ENCODE data around the gene MYBBP1A.
A peak's percentile ranks its signal among the peaks of the same experiment; 100 is the strongest.
"Not testable (repeated sequence)": the region's sequence is repeated elsewhere in the genome, so short reads cannot be mapped to it uniquely, and the experiment has no call there.

Gene MYBBP1A

GRCh38 chr17:4588391-4588790 is 33.2 kb upstream of the MYBBP1A start:
- no peak for DNase-seq

- no peak for DNase-seq
Observed at GRCh38 chr17:4587803-4588202, 32.6 kb upstream of the MYBBP1A start.

GRCh38 chr17:4587195-4587594 is 32.0 kb upstream of the MYBBP1A start:
- no peak for DNase-seq

- no peak for DNase-seq
Observed at GRCh38 chr17:4586043-4586442, 30.9 kb upstream of the MYBBP1A start.

GRCh38 chr17:4585638-4585994 is 30.4 kb upstream of the MYBBP1A start:
- no peak for DNase-seq

- no peak for DNase-seq
Observed at GRCh38 chr17:4584917-4585637, 29.9 kb upstream of the MYBBP1A start.

- DNase-seq, result peak; percentile 22
Observed at GRCh38 chr17:4584101-4584916, 29.1 kb upstream of the MYBBP1A start, which contains the start of gene SMTNL2. Gene SMTNL2, plus strand, starts transcription at chr17:4584529. Its CDS starts 77 bp downstream, at chr17:4584606.

GRCh38 chr17:4583782-4584100 is 28.6 kb upstream of the MYBBP1A start:
- peak; percentile 9 for DNase-seq

GRCh38 chr17:4583206-4583605 is 28.0 kb upstream of the MYBBP1A start:
- DNase-seq, result no peak

GRCh38 chr17:4582691-4583090 is 27.5 kb upstream of the MYBBP1A start:
- DNase-seq, result no peak

GRCh38 chr17:4582101-4582501 is 26.9 kb upstream of the MYBBP1A start:
- DNase-seq, result no peak

- no peak for DNase-seq
Observed at GRCh38 chr17:4580291-4580690, 25.1 kb upstream of the MYBBP1A start.

- no peak for DNase-seq
Observed at GRCh38 chr17:4579678-4580077, 24.5 kb upstream of the MYBBP1A start.

- not testable (repeated sequence) for DNase-seq
Observed at GRCh38 chr17:4578349-4578748, 23.2 kb upstream of the MYBBP1A start.

- DNase-seq, result no peak
Observed at GRCh38 chr17:4577386-4577993, 22.3 kb upstream of the MYBBP1A start.

GRCh38 chr17:4576729-4577322 is 21.6 kb upstream of the MYBBP1A start:
- DNase-seq, result no peak

GRCh38 chr17:4576161-4576558 is 21.0 kb upstream of the MYBBP1A start:
- no peak for DNase-seq

GRCh38 chr17:4574448-4575045 is 19.4 kb upstream of the MYBBP1A start:
- no peak for DNase-seq

- peak; percentile 14 for DNase-seq
Observed at GRCh38 chr17:4573669-4574068, 18.5 kb upstream of the MYBBP1A start.

GRCh38 chr17:4573115-4573514 is 17.9 kb upstream of the MYBBP1A start:
- DNase-seq, result no peak

- DNase-seq, result no peak
Observed at GRCh38 chr17:4572131-4572530, 16.9 kb upstream of the MYBBP1A start.

- DNase-seq, result no peak
Observed at GRCh38 chr17:4569591-4569990, 14.4 kb upstream of the MYBBP1A start.

- peak; percentile 47 for DNase-seq
Observed at GRCh38 chr17:4566785-4567184, 11.6 kb upstream of the MYBBP1A start.
